GM23338 (cell line): Measurements from ENCODE around the gene L3MBTL4.
"Not testable (repeated sequence)": the region's sequence is repeated elsewhere in the genome, so short reads cannot be mapped to it uniquely, and the experiment has no call there.

ENCODE experiments used
- CREB1 ChIP-seq: fragments of 250-450 bp; sonication (Bioruptor Pico); IDR thresholded peaks from 2 replicates; pipeline ENCODE4 v1.5.0; 2020; ENCODE audit warnings: low read depth, mild to moderate bottlenecking, moderate library complexity
- CTCF ChIP-seq, 2 experiments: fragments of 200-600 bp in 1 of 2; sonication (generic) in 1 of 2; conservative IDR thresholded peaks; 2 replicates each; pipeline versions ENCODE4 v1.5.1 to v1.6.1; 2016 to 2017; ENCODE audit warnings: antibody characterized with exemption in 2 of 2, low read depth in 2 of 2, mild to moderate bottlenecking in 2 of 2, moderate library complexity in 1 of 2
- ETS1 ChIP-seq: IDR thresholded peaks from 2 replicates; pipeline ENCODE4 v1.6.1; 2016; ENCODE audit warnings: antibody characterized with exemption
- EZH2 ChIP-seq: fragments of 200-600 bp; sonication (generic); IDR thresholded peaks from one replicate; pipeline ENCODE4 v1.8.0; 2017; ENCODE audit warnings: antibody characterized with exemption, mild to moderate bottlenecking, low read depth; ENCODE audit not compliant: unreplicated experiment
- EZH2phosphoT487 ChIP-seq: fragments of 200-600 bp; sonication (generic); IDR thresholded peaks from one replicate; pipeline ENCODE4 v1.8.1; 2018; ENCODE audit warnings: antibody characterized with exemption; ENCODE audit not compliant: unreplicated experiment
- JUNB ChIP-seq: IDR thresholded peaks from one replicate; pipeline ENCODE4 v1.6.1; 2016; ENCODE audit warnings: antibody characterized with exemption; ENCODE audit not compliant: unreplicated experiment
- NANOG ChIP-seq: IDR thresholded peaks from 2 replicates; pipeline ENCODE4 v1.6.1; 2016; ENCODE audit warnings: antibody characterized with exemption, borderline replicate concordance
- POLR2AphosphoS5 ChIP-seq: IDR thresholded peaks from 2 replicates; pipeline ENCODE4 v1.6.1; 2016; ENCODE audit warnings: antibody characterized with exemption, low read depth
- REST ChIP-seq: IDR thresholded peaks from one replicate; pipeline ENCODE4 v1.6.1; 2018; ENCODE audit warnings: antibody characterized with exemption; ENCODE audit not compliant: unreplicated experiment
- STAT1 ChIP-seq: IDR thresholded peaks from one replicate; pipeline ENCODE4 v1.6.1; 2016; ENCODE audit warnings: antibody characterized with exemption; ENCODE audit not compliant: unreplicated experiment
- ZNF114 ChIP-seq: fragments of 250-450 bp; sonication (Bioruptor Pico); IDR thresholded peaks from 2 replicates; pipeline ENCODE4 v1.5.0; 2020; ENCODE audit warnings: mild to moderate bottlenecking, moderate library complexity
- ZNF331 ChIP-seq: fragments of 250-450 bp; sonication (Bioruptor Pico); IDR thresholded peaks from 2 replicates; pipeline ENCODE4 v1.5.0; 2020; ENCODE audit warnings: low read depth, mild to moderate bottlenecking, moderate library complexity
- ZNF462 ChIP-seq: fragments of 250-450 bp; sonication (Bioruptor Pico); IDR thresholded peaks from 2 replicates; pipeline ENCODE4 v1.5.0; 2020; ENCODE audit warnings: mild to moderate bottlenecking, moderate library complexity

GRCh38 chr18:6408543-6408942, 6.2 kb downstream of the L3MBTL4 start:
- TF ChIP-seq EZH2phosphoT487; CTCF (conservative IDR thresholded peaks at IDR 0.05; ENCODE audit: low read depth in 2 of 2); NANOG; EZH2; POLR2AphosphoS5; REST; ETS1; STAT1; CREB1 (CRISPR knock-in tag); ZNF331 (CRISPR knock-in tag); ZNF114 (CRISPR knock-in tag); JUNB; ZNF462: not testable (repeated sequence)
